ENCODE measurements around the gene MAP1LC3B.

MAP1LC3B gene

GRCh38 chr16:87380881-87381280 is 11.3 kb upstream of the MAP1LC3B start:
- Histone ChIP-seq H3K27ac (replicated peaks; ENCODE audit: low read length) (no peak overlapping the region), H4K91ac (ENCODE audit: low read depth, low read length, poor library complexity) (no peak overlapping the region), H3K9ac (ENCODE audit: low read depth, low read length, poor library complexity) (no peak overlapping the region), H3K18ac (ENCODE audit: low read length) (no peak overlapping the region), H2BK5ac (ENCODE audit: low read length) (no peak overlapping the region), H3K4me2 (ENCODE audit: insufficient read depth, low read length, poor library complexity, severe bottlenecking) (no peak overlapping the region), H3K4me3 (ENCODE audit: low read length in 2 of 2) (no peak overlapping the region), H3K14ac (ENCODE audit: low read length) (no peak overlapping the region), H2AK5ac (ENCODE audit: low read depth, low read length) (no peak overlapping the region), H3K4me1 (ENCODE audit: control insufficient read depth in 2 of 2, insufficient read depth in 1 of 2, low read depth in 1 of 2, low read length in 2 of 2) (peaks cover 0 to 13% of the 10 kb centered on the region in 2 donors), H2BK120ac (ENCODE audit: low read depth, low read length) (no peak overlapping the region), H3K36me3 (replicated peaks in 1 of 2; ENCODE audit: control insufficient read depth in 2 of 2, insufficient read depth in 2 of 2, low read length in 2 of 2) (peaks cover 2 to 14% of the 10 kb centered on the region in 2 donors), H3K23ac (ENCODE audit: low read depth, low read length, poor library complexity) (no peak overlapping the region), H2AFZ (ENCODE audit: low read length) (no peak overlapping the region), H2BK15ac (ENCODE audit: low read length) (no peak overlapping the region), H3K79me1 (ENCODE audit: low read depth, low read length) (peaks cover 11% of the 10 kb centered on the region), H3K9me3 (replicated peaks in 1 of 2; ENCODE audit: control insufficient read depth in 2 of 2, insufficient read depth in 1 of 2, low read depth in 1 of 2, low read length in 2 of 2) (peaks cover 0 to 1% of the 10 kb centered on the region in 2 donors), H3K4ac (ENCODE audit: low read length) (no peak overlapping the region), H2BK12ac (ENCODE audit: low read length) (no peak overlapping the region), H3K27me3 (ENCODE audit: control insufficient read depth in 3 of 3, insufficient read depth in 3 of 3, low read depth in 1 of 3, low read length in 3 of 3) (no peaks in the 10 kb centered on the region), H4K8ac (ENCODE audit: low read depth, low read length) (no peak overlapping the region)
- DNase-seq (ENCODE audit: low spot score), result no peak
- WGBS, 2 donors (ENCODE audit: extremely low coverage in 2 of 2, insufficient read length in 2 of 2, insufficient replicate concordance in 1 of 2), result no CpG with 5 or more reads among the region's 4 CpGs

GRCh38 chr16:87382023-87382785 is 9.9 kb upstream of the MAP1LC3B start:
- H2AFZ ChIP-seq (ENCODE audit: low read length), result peak overlapping the region; percentile 85
- H3K36me3 ChIP-seq (replicated peaks in 1 of 2; ENCODE audit: control insufficient read depth in 2 of 2, insufficient read depth in 2 of 2, low read length in 2 of 2), result peaks cover 2 to 14% of the 10 kb centered on the region in 2 donors
- H3K4me1 ChIP-seq (ENCODE audit: control insufficient read depth in 2 of 2, insufficient read depth in 1 of 2, low read depth in 1 of 2, low read length in 2 of 2), result peaks cover 0 to 13% of the 10 kb centered on the region in 2 donors
- no peak overlapping the region for H3K18ac ChIP-seq (ENCODE audit: low read length)
- peaks cover 11% of the 10 kb centered on the region for H3K79me1 ChIP-seq (ENCODE audit: low read depth, low read length)
- H3K27me3 ChIP-seq (ENCODE audit: control insufficient read depth in 3 of 3, insufficient read depth in 3 of 3, low read depth in 1 of 3, low read length in 3 of 3), result no peaks in the 10 kb centered on the region
- H3K27ac ChIP-seq (replicated peaks; ENCODE audit: low read length), result no peak overlapping the region
- H3K4me3 ChIP-seq (ENCODE audit: low read length in 2 of 2), result peak overlapping the region; percentile 66 to 93
- no peak overlapping the region for H4K8ac ChIP-seq (ENCODE audit: low read depth, low read length)
- H3K4ac ChIP-seq (ENCODE audit: low read length), result no peak overlapping the region
- H3K23ac ChIP-seq (ENCODE audit: low read depth, low read length, poor library complexity), result no peak overlapping the region
- peaks cover 0 to 1% of the 10 kb centered on the region in 2 donors for H3K9me3 ChIP-seq (replicated peaks in 1 of 2; ENCODE audit: control insufficient read depth in 2 of 2, insufficient read depth in 1 of 2, low read depth in 1 of 2, low read length in 2 of 2)
- no peak overlapping the region for H2BK5ac ChIP-seq (ENCODE audit: low read length)
- no peak overlapping the region for H2AK5ac ChIP-seq (ENCODE audit: low read depth, low read length)
- H4K91ac ChIP-seq (ENCODE audit: low read depth, low read length, poor library complexity), result no peak overlapping the region
- no CpG with 5 or more reads among the region's 17 CpGs for WGBS, 2 donors (ENCODE audit: extremely low coverage in 2 of 2, insufficient read length in 2 of 2, insufficient replicate concordance in 1 of 2)
- H3K14ac ChIP-seq (ENCODE audit: low read length), result no peak overlapping the region
- H2BK12ac ChIP-seq (ENCODE audit: low read length), result no peak overlapping the region
- no peak overlapping the region for H3K9ac ChIP-seq (ENCODE audit: low read depth, low read length, poor library complexity)
- H2BK15ac ChIP-seq (ENCODE audit: low read length), result no peak overlapping the region
- peak overlapping the region; percentile 96 for H3K4me2 ChIP-seq (ENCODE audit: insufficient read depth, low read length, poor library complexity, severe bottlenecking)
- DNase-seq (ENCODE audit: low spot score), result no peak
- H2BK120ac ChIP-seq (ENCODE audit: low read depth, low read length), result no peak overlapping the region

GRCh38 chr16:87383505-87384161 is 8.5 kb upstream of the MAP1LC3B start, which contains the start of gene FBXO31:
Gene FBXO31, minus strand, starts transcription at chr16:87383776. Its CDS starts 32 bp downstream, at chr16:87383744.
- H2AK5ac ChIP-seq (ENCODE audit: low read depth, low read length), result peak within 1 kb of the TSS; percentile 71
- H3K36me3 ChIP-seq (replicated peaks in 1 of 2; ENCODE audit: control insufficient read depth in 2 of 2, insufficient read depth in 2 of 2, low read length in 2 of 2), result peaks cover 2 to 8% of the 10 kb centered on the region in 2 donors
- peak within 1 kb of the TSS; percentile 51 for H2BK120ac ChIP-seq (ENCODE audit: low read depth, low read length)
- H3K14ac ChIP-seq (ENCODE audit: low read length), result no peak within 1 kb of the TSS
- H3K27ac ChIP-seq (replicated peaks; ENCODE audit: low read length), result peak within 1 kb of the TSS; percentile 94
- peaks cover 4 to 21% of the 10 kb centered on the region in 2 donors for H3K4me1 ChIP-seq (ENCODE audit: control insufficient read depth in 2 of 2, insufficient read depth in 1 of 2, low read depth in 1 of 2, low read length in 2 of 2)
- peak within 1 kb of the TSS; percentile 95 for H3K9ac ChIP-seq (ENCODE audit: low read depth, low read length, poor library complexity)
- H3K18ac ChIP-seq (ENCODE audit: low read length), result peak within 1 kb of the TSS; percentile 82
- H2BK12ac ChIP-seq (ENCODE audit: low read length), result no peak within 1 kb of the TSS
- H3K23ac ChIP-seq (ENCODE audit: low read depth, low read length, poor library complexity), result peak within 1 kb of the TSS; percentile 83
- no peak within 1 kb of the TSS for H4K91ac ChIP-seq (ENCODE audit: low read depth, low read length, poor library complexity)
- H2BK5ac ChIP-seq (ENCODE audit: low read length), result peak within 1 kb of the TSS; percentile 20
- peaks cover 11% of the 10 kb centered on the region for H3K79me1 ChIP-seq (ENCODE audit: low read depth, low read length)
- peak within 1 kb of the TSS; percentile 25 for H2BK15ac ChIP-seq (ENCODE audit: low read length)
- H4K8ac ChIP-seq (ENCODE audit: low read depth, low read length), result no peak within 1 kb of the TSS
- DNase-seq (ENCODE audit: low spot score), result peak; percentile 96
- WGBS, 2 donors (ENCODE audit: extremely low coverage in 2 of 2, insufficient read length in 2 of 2, insufficient replicate concordance in 1 of 2), result no CpG with 5 or more reads among the region's 92 CpGs
- peak within 1 kb of the TSS; percentile 98 for H2AFZ ChIP-seq (ENCODE audit: low read length)
- peak within 1 kb of the TSS; percentile 66 to 93 for H3K4me3 ChIP-seq (ENCODE audit: low read length in 2 of 2)
- H3K4ac ChIP-seq (ENCODE audit: low read length), result peak within 1 kb of the TSS; percentile 3
- H3K4me2 ChIP-seq (ENCODE audit: insufficient read depth, low read length, poor library complexity, severe bottlenecking), result peak within 1 kb of the TSS; percentile 96
- H3K9me3 ChIP-seq (replicated peaks in 1 of 2; ENCODE audit: control insufficient read depth in 2 of 2, insufficient read depth in 1 of 2, low read depth in 1 of 2, low read length in 2 of 2), result peaks cover 0 to 1% of the 10 kb centered on the region in 2 donors
- no peaks in the 10 kb centered on the region for H3K27me3 ChIP-seq (ENCODE audit: control insufficient read depth in 3 of 3, insufficient read depth in 3 of 3, low read depth in 1 of 3, low read length in 3 of 3)
